Neutrophil (primary cell): Measurements from ENCODE around the gene DNM2.
"Not testable (repeated sequence)": the region's sequence is repeated elsewhere in the genome, so short reads cannot be mapped to it uniquely, and the experiment has no call there.

Experiments used
- H3K27ac ChIP-seq: fragments of 200-600 bp; sonication (generic); 2 replicates; pipeline ENCODE4 v1.5.1; 2016; ENCODE audit warnings: mild to moderate bottlenecking, moderate library complexity
- H3K27me3 ChIP-seq: fragments of 200-600 bp; sonication (generic); 2 replicates; pipeline ENCODE4 v1.6.0; 2016; ENCODE audit warnings: mild to moderate bottlenecking
- H3K36me3 ChIP-seq: fragments of 200-600 bp; sonication (generic); 2 replicates; pipeline ENCODE4 v1.5.1; 2017
- H3K4me1 ChIP-seq, 2 experiments: fragments of 200-600 bp in 1 of 2; sonication (generic) in 1 of 2; 1 replicate in 1 of 2; 2 replicates in 1 of 2; pipeline versions ENCODE4 v1.5.1 to v1.6.1; 2013 to 2016; ENCODE audit warnings: low read depth in 1 of 2, low read length in 1 of 2, mild to moderate bottlenecking in 1 of 2, moderate library complexity in 1 of 2; ENCODE audit not compliant: control insufficient read depth in 1 of 2, insufficient read depth in 1 of 2
- H3K4me3 ChIP-seq, 2 experiments: fragments of 200-600 bp in 1 of 2; sonication (generic) in 1 of 2; 1 replicate in 1 of 2; 2 replicates in 1 of 2; pipeline ENCODE4 v1.5.1; 2013 to 2016; ENCODE audit warnings: low read depth in 1 of 2, low read length in 1 of 2, mild to moderate bottlenecking in 1 of 2, moderate library complexity in 1 of 2
- H3K9me3 ChIP-seq: fragments of 200-600 bp; sonication (generic); 2 replicates; pipeline ENCODE4 v1.5.1; 2016
- TF ChIP-seq, protein P1 (sequence below): fragments of 200-600 bp; sonication (generic); IDR thresholded peaks from 2 replicates; pipeline ENCODE4 v1.5.1; 2016; ENCODE audit warnings: antibody characterized with exemption

The DNM2 gene

DNA sequence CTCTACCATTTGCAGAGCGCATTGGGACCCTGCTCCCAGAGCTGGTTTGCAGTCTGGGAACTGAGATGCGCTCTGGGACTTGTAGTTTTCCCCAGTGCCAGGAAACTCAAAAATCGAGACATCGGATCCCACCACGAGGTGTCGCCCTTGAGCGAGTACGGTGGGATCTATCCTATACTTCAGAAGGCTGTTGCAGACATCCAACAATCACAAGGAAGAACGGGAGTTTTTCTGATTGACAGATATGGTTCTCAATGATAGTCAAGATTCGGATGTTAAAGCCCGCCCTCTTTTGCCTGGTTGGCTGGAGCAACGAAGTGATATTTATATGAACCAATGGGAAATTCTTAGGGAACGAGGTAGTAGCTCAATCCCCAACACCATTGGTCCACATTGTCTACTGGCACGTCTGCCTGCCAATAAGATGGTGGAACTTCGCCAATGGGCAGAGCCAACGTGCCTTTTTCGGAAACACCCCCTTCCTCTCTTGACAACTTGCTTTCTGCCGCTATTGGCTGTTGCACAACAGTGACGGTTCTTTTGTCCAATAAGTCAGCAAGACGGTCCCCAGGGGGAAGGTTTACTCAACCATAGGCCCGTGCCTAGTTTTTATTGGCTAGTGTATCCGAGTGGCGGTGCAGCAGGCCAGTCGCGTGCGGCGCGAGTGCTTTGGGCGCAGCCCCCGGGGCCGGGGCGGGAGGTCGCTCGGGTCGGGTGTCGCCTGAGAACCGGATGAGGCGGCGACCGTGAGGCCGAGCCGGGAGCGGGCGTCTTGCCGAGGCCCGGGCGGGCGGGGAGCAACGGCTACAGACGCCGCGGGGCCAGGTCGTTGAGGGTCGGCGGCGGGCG, at the start of gene DNM2:
Gene DNM2 (plus strand): TSS at position 724 of the 849 bp plus-strand sequence. CDS start 164 bp downstream, outside the sequence.
- H3K36me3 ChIP-seq = no peaks in the 10 kb centered on the region
- peak within 1 kb of the TSS; percentile 97 to 99 for H3K4me3 ChIP-seq
- H3K27me3 ChIP-seq = no peaks in the 10 kb centered on the region
- TF ChIP-seq, protein P1, sequence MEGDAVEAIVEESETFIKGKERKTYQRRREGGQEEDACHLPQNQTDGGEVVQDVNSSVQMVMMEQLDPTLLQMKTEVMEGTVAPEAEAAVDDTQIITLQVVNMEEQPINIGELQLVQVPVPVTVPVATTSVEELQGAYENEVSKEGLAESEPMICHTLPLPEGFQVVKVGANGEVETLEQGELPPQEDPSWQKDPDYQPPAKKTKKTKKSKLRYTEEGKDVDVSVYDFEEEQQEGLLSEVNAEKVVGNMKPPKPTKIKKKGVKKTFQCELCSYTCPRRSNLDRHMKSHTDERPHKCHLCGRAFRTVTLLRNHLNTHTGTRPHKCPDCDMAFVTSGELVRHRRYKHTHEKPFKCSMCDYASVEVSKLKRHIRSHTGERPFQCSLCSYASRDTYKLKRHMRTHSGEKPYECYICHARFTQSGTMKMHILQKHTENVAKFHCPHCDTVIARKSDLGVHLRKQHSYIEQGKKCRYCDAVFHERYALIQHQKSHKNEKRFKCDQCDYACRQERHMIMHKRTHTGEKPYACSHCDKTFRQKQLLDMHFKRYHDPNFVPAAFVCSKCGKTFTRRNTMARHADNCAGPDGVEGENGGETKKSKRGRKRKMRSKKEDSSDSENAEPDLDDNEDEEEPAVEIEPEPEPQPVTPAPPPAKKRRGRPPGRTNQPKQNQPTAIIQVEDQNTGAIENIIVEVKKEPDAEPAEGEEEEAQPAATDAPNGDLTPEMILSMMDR = peak; percentile 79
- peaks cover 33 to 46% of the 10 kb centered on the region in 2 experiments for H3K4me1 ChIP-seq
- H3K27ac ChIP-seq = peak within 1 kb of the TSS; percentile 97
- no peaks in the 10 kb centered on the region for H3K9me3 ChIP-seq

DNA sequence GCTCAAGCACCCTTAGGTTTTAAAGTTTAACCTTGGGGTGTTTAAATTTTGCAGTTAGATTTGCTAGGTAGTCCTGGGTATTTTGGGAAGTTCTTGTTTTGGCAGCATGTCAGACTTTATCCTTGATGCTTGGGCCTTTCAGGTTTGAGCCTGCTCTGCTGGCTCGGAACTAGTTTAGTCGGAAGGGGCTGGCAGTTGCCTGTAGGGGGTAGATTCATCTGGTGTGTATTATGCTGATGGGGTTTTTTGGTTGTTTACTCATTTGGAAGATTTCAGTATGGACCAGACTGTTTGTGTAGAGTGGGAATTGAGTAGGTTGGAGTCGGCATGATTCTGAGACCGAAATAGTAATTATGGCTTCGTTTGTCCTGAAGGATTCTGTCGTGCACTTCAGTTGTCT, 48.6 kb upstream of the DNM2 start:
- Histone ChIP-seq H3K9me3 (no peaks in the 10 kb centered on the region), H3K4me1 (peaks cover 13 to 15% of the 10 kb centered on the region in 2 experiments), H3K27me3 (no peaks in the 10 kb centered on the region), H3K27ac (no peak overlapping the region), H3K4me3 (no peak overlapping the region), H3K36me3 (peaks cover 14% of the 10 kb centered on the region)
- TF ChIP-seq, protein P1 = no peak

DNA sequence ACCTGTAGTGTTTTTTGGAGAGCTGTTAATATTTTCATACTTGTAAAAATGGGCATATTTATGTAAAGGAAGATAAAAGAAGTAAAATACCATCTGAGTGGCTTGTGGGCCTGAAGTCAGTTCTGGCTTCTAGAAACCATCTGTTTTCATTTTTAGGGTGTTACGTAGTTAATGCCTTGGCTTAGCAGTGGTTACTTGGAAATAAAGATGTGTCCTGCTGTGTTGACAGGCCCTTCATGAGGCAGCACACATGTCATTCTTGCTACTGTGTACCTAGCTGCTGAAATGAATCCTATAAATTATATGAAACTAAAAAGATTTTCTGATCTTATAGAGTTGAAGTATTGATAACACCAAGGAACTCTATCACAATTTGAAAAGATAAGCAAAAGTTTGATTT, 47.7 kb upstream of the DNM2 start:
- Histone ChIP-seq H3K4me1 (peaks cover 13 to 15% of the 10 kb centered on the region in 2 experiments), H3K36me3 (peaks cover 14% of the 10 kb centered on the region), H3K27ac (no peak overlapping the region), H3K4me3 (no peak overlapping the region), H3K9me3 (no peaks in the 10 kb centered on the region), H3K27me3 (no peaks in the 10 kb centered on the region)
- TF ChIP-seq, protein P1 = no peak

DNA sequence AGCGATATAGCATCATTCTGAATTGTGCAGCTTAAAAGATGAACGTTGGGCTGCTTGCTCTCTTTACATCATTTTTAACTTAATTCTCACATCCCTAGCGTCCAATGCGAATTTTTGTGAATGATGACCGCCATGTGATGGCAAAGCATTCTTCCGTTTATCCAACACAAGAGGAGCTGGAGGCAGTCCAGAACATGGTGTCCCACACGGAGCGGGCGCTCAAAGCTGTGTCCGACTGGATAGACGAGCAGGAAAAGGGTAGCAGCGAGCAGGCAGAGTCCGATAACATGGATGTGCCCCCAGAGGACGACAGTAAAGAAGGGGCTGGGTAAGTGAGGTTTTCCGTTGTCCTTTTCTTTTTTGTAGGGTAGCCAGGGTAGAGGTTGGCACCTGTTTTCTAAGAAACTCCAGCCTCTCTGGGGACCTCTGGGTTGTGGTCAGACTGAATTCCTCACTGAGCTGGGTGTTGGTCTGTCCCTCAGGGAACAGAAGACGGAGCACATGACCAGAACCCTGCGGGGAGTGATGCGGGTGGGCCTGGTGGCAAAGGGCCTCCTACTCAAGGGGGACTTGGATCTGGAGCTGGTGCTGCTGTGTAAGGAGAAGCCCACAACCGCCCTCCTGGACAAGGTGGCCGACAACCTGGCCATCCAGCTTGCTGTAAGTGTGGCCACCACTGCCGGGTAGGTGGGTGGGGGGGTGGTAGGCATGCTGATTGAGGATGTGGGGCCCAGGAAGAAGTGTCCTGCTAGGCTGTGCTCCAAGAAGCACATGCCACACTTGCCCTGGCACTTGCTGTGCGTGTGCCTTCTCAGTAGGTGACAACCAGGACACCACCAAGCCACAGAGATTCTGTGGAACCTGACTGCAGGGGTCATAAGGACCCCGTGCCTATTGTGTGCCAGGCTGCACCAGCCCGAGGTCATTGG, 46.7 kb upstream of the DNM2 start:
- H3K36me3 ChIP-seq = peaks cover 20% of the 10 kb centered on the region

DNA sequence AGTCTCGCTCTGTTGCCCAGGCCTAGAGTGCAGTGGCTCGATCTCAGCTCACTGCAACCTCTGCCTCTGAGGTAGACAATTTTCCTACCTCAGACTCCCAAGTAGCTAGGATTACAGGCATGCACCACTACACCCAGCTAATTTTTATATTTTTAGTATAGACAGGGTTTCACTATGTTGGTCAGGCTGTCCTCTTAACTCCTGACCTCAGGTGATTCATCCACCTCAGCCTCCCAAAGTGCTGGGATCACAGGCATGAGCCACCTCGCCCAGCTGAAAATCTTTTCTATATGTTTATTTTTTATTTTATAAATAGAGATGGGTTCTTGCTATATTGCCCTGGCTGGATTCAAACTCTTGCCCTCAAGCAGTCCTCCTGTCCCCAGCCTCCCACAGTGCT, 46.0 kb upstream of the DNM2 start:
- H3K4me1 ChIP-seq = peaks cover 13 to 15% of the 10 kb centered on the region in 2 experiments
- not testable (repeated sequence) for H3K27me3 ChIP-seq, H3K4me3 ChIP-seq, H3K9me3 ChIP-seq, H3K27ac ChIP-seq
- H3K36me3 ChIP-seq = peaks cover 24% of the 10 kb centered on the region

More for the DNA sequence above, 46.7 kb upstream of the DNM2 start:
- H3K27me3 ChIP-seq = no peaks in the 10 kb centered on the region
- H3K4me3 ChIP-seq = no peak overlapping the region
- TF ChIP-seq, protein P1 = no peak
- H3K27ac ChIP-seq = no peak overlapping the region
- H3K4me1 ChIP-seq = peaks cover 13 to 15% of the 10 kb centered on the region in 2 experiments
- H3K9me3 ChIP-seq = no peaks in the 10 kb centered on the region

DNA sequence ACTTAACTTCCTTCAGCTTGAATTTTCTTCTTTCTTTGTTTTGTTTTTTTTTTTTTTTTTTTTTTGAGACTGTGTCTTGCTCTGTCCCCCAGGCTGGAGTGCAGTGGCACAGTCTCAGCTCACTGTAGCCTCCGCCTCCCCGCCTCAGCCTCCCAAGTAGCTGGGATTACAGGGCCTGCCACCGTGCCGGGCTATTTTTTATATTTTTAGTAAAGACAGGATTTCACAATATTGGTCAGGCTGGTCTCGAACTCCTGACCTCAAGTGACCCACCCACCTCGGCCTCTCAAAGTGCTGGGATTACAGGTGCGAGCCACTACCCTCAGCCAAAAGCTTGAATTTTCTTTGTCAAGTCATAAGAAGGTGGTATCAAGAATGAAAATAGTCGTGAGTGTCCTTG, 42.7 kb upstream of the DNM2 start:
- not testable (repeated sequence) for H3K4me3 ChIP-seq, H3K4me1 ChIP-seq, H3K27ac ChIP-seq, H3K27me3 ChIP-seq, H3K9me3 ChIP-seq
- peaks cover 57% of the 10 kb centered on the region for H3K36me3 ChIP-seq
